GM19023 (cell line): ENCODE results near the gene KLHL40.

ENCODE experiments used
- ATAC-seq: cut with Tn5 transposase; IDR thresholded peaks from one replicate; pipeline ENCODE4 v1.9.1; 2021; ENCODE audit warnings: mild to moderate bottlenecking, moderate library complexity; ENCODE audit not compliant: unreplicated experiment

Gene KLHL40

DNA sequence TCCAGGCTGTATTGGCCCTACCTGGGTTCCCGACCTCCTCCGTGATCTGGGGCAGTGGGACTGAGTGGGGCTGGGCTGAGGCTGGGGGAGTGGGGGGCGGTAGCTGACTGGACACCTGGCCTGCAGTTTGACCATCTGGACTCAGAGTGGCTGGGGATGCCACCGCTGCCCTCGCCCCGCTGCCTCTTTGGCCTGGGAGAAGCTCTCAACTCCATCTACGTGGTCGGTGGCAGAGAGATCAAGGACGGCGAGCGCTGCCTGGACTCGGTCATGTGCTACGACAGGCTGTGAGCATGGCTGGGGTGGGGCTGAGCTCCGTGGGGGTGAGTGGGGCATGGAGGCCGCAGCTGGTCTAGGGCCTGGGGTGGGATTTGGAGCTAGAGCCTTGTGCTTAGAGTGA is 2.7 kb downstream of the KLHL40 start:
- no peak for ATAC-seq

DNA sequence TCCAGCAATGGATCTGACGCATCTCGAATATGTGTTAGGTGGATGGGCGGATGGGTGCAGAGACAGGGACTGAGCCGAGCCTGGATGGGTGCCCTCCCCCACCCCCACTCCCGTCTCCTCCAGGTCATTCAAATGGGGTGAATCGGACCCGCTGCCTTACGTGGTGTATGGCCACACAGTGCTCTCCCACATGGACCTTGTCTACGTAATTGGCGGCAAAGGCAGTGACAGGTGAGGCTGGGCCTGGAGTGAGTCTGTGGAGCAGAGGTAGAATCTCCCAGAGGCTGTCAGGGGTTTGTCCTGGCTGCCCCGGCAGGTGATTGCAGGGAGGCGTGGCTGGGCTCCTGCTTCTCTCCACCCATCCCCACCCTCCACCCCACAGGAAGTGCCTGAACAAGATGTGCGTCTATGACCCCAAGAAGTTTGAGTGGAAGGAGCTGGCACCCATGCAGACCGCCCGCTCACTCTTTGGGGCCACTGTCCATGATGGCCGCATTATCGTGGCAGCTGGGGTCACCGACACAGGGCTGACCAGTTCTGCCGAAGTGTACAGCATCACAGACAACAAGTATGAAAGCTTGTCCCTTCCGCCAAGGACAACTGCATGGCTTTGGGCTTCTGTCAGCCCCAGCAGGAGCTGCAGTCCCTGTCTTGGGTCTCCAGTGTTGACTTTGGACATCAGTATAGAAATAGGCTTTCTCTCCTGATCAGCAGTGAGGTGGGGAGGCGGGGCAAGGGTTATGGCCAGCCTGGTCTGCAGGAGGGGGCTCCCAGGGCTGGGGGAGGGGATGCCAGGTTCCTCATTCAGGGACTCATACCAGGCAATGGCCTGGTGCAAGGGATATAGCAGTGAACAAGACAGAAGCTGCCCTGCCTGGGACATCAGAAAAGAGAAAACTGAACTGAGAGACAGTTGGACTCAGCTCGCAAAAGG is 3.4 kb downstream of the KLHL40 start:
- ATAC-seq, result no peak

DNA sequence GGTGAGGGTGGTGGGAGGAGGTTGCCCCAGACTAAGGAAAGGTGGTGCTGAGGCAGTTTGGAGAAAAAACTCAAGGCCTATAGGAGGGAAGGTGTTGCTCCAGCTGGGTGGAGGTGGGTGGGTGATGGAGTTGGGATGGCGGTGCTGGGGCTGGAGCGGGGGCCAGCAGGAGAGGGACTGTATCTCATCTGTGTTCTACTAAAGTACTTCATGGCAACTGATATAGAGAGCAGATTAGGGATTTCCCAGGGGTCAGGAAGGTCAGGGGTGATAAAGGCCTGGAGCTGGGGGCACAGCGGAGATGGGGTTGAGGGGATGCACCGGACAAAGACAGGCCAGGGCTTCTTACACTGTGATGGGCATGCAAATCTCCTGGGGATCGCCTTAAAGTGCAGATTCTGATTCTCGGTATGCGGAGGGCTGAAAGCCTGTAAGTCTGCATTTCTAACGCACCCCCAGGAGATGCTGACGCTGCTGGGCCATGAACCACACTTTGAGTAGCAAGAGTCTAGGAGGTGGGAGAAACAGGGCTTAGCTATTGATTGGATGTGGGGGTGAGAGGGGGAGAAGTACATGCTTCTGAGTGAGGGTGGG is 4.2 kb downstream of the KLHL40 start:
- ATAC-seq, result no peak

DNA sequence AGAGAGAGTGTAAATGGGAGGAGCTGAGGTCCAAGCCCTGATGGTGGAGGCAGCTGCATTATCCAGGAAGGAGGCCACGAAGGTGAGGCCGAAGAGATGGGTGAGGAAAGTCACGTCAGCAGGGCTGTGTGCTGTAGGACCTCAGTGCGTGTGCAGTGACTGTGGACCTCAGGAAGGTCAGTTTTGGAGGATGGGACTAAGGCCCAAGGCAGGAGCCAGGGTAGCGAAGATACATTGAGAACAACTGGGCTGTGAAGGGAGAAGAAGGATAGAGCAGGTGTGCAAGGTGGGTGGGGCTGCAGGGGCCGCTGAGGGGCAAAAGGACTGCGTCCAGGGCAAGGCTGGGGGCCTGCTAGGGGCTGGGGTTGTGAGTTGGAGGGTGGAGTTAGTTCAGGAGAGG is 4.9 kb downstream of the KLHL40 start:
- ATAC-seq, result no peak

DNA sequence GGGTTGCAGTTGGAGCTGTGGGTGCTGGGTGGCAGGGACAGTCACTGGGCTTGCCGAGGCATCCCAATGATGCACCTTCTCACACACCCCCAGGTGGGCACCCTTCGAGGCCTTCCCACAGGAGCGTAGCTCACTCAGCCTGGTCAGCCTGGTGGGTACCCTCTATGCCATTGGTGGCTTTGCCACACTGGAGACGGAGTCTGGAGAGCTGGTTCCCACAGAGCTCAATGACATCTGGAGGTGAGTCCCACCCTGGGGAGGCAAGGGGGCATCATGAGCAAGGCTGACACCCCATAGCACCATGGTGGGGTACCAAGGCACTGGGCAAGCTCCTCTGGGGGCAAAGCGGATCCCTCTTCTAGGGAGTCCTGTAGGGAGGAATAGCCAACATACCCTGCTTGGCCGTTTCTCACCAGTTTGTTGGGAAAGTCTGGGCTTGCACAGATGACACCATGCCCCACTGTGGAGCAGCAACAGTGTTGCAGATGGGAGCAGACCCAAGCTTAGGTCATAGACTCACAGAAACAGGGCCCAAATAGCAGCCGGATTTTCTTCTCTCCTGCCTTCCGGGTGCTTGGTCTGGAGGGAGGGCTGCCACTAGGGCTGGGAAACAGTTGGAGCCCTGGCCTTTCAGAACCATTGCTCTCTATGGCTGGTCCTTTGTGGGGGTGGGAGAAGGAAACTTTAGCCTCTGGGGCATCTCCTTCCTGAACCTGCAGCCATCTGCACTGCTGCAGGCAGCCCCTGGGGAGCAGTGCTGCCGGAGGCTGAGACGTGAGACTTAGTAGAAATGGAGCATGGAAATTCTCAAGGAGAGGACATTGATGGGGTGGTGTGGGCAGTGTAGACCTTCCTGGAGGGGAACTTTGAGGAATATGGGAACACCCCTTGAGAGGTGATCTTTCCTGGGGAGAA is 5.7 kb downstream of the KLHL40 start:
- ATAC-seq, result no peak

DNA sequence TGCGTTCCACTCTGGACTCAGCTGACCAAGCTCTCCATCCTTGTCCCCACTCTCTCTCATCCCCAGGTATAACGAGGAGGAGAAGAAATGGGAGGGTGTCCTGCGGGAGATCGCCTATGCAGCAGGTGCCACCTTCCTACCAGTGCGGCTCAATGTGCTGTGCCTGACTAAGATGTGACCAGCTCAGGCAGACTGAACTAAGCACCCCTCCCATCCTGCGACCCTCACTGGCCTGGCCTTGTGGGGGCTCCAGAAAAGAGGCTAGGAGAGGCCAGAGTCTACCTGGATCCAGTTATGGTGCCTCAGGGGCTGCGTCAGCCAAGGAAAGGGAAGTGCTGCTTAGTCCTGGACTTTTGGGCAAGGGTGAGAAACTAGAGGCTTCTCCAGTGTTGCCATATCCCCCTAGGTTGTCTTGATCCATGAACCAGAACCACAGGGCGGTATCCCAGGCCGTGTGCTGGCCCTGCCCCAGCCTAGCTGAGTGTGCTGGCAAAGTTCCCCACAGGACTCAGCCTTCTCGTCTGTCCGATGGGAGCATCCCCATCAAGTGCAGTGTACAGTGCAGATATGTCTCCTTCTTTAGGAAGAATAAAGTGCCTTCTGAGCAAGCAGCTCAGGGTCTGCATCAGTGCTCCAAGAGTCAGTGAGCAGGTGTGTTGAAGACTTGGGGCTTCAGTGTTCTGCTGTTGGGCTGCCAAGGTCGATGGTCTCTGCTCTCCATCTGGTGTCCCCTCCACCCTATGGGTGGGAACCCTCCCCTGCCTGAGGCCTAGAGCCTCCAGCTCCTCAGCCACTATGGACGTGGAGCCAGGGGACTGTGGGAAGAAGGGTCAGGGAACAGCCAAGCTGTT is 6.7 kb downstream of the KLHL40 start:
- ATAC-seq, result no peak

DNA sequence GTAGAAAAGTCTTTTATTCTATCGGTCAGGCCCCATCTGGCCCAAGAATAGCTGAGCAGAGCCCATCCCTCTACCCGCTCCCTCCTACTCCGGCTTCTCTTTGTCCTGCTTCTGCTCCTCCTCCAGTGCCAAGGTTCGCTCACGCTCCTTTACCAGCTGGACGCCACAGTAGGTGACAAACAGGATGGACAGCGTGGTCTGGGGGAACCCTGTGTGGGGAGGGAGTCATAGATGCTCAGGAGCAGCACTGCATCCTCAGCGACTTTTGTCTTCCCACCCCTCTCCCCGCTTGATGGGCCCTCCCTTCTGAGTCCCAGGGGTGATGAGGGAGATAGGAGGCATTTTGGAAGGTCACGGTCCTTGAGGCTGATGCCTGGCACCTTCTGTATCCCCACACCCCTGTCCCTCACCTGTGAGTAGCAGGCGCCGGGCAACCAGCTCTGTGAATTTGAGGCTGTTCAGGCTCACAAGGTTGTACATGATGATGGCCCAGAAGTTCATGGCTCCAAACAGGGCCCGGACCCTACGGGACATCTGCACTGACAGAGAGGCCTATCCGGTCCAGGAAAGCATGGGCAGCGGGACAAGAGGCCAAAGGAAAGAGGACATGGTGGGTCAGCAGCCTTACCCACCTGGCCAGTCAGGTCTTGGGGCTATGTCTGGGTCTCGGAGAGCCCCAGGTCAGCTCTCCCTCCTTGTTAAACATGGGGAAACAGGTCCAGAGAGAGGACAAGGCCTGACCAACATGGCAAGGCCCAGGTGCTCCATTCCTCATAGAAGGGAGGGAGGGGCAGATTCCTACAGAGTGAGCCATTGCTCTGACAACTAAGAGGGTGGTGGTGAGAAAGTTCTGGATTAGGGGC is 7.6 kb downstream of the KLHL40 start:
- ATAC-seq, result no peak

DNA sequence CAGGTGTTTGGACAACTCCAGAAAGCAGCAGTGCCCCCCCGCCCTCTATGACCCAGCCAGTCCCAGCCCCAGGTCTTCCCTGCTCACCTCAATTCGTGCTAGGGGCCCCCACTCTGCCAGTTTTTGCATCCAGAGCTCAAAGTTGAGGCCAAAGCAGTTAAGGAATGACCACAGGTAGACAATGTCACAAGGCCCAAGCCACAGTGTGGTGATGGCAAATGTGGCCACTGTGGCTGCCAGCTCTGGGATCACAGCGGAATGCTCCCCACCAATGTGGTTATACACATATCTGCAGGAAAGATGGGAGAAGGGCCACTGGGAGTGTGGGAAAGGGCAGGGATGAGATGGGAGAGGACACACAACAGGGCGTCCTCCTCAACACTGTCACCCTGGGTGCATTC is 8.2 kb downstream of the KLHL40 start:
- ATAC-seq, result no peak

DNA sequence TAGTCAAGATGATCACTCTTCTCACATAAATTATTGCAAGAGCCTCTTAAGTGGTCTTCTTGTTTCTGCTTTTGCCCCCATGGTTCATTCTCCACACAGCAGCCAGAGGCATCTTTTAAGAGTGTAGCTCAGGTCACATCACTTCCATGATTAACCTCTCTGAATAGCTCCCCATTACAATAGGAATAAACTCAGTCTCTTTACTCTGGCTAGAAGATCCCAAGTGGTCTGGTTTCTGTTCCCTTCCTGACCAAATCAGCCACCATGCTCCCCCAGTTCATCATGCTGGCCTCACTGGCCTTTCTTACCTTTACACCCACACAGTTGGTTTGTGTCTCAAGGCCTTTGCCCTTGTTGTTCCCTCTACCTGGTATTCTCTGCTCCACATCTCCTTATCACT is 9.0 kb downstream of the KLHL40 start:
- ATAC-seq, result no peak

DNA sequence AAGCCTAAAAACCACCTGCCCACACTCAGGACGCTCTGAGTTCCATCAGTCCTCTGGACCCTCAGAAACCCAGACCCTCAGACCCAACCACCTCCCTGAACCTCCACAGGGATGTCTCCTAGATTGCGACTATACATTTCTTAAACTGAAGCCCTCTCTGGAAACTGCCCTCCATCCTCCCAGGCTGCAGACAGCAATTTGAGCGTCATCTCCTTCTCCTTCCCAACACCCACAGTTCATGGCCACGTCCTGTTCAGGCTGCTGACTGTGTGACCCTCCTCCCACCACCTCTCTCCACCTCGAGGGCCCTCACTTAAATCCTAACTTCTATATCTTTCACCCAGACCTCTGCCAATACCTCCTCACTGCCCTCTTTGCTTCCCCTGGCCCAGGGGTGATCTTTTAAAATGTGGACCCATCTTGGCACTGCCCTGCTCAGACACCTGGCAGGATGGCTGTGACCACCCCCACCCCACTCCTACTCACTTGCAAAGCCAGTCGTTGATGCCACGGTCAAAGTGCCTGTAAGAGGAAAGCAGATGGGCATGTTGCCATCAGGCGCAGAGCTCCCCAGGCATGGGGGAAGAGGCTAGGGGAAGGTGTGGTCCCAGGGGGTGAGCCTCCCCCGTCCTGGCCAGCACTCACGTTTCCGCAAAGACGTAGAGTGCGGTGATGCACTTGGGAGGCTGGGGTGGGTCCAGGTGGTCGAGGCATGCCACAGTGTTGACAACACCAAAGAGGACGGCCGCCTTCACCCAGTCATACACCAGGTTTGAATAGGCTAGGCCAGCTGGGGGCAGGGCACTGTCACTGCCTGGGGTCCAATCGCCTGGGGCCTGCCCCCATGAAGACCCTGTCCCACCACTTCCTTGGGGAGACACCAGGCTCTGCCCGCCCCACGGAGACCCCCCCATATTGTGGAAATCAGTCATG is 11.3 kb downstream of the KLHL40 start:
- no peak for ATAC-seq

DNA sequence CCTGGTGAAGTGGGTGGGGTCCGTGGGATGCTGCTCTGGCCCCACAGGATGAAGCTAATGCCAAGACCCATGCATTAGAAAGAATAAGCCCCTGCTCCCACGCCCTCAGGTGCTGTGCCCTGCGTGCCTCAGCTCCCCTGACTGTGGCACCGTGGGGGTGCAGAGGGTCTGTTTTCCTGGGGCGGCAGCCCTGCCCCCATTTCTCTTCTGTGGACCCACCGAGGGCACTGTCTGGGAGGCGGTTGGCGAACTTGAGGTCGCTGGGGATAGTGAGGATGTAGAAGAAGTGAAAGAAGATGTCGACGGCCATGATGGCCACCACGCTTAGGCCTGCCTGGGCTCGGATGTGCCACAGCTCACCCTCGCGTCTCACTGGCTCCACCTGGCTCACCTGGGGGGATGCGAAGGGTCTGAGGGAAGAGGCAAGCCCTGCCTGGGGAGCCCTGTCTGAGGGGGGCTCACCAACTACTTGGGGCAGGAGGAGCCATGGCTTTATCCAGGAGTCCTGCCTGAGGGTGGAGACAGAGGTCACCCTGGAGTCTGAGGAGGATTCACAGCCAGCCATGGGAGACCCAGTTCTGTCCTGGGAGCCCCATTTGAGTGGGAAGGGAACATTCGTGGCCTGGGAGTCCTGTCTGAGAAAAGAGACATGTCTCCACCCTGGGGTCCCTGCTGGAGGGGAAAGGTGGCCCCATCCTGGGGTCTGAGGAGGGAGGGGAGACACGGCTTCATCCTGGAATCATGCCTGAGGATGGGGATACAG is 12.1 kb downstream of the KLHL40 start:
- ATAC-seq, result no peak

DNA sequence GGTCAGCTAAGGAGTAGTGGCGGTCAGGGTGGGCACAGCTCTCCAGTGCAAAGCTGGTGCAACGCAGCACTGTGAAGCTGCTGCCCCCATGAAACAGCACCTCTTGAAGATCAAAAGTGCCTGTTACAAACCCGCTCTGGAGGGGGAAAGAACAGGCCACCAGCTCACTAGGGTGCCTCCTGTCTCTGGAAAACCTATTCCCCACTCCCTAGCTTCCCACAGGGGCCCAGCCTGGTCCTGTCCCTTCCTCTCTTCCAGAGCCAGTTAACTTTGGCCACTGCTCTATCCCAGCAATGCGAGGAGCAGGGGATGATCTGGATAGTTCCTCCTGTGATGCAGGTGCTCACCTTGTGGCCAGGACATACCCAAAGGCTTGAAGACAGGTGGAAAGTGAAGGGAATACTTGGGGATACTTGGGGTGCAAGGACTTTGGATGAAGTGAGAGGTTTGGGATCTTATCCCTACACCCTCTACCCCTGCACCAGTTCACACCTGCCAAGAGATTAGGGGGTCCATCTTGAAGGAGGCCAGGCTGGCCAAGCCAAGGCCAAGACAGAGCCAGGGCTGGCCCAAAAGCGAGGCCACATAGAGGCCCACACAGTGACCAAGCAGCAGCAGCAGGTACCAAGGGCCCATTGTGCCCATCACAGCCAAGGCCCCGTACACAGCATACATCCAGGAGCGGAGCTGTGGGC is 13.0 kb downstream of the KLHL40 start:
- no peak for ATAC-seq

DNA sequence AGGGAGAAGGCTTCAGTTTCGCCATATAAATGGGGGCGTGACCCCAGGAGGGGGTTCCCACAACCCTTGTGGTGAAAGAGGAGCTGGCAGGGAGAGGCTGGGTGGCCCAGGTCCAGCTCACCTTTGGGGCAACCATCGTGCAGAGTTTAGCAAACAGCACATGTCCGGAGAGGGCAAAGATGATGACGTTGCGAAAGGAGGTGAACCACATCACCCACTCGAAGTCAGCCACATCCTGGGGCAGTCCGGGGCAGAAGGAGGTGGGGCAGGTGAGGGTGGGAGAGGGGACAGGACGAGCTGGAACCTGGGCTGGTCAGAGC is 13.5 kb downstream of the KLHL40 start:
- no peak for ATAC-seq

DNA sequence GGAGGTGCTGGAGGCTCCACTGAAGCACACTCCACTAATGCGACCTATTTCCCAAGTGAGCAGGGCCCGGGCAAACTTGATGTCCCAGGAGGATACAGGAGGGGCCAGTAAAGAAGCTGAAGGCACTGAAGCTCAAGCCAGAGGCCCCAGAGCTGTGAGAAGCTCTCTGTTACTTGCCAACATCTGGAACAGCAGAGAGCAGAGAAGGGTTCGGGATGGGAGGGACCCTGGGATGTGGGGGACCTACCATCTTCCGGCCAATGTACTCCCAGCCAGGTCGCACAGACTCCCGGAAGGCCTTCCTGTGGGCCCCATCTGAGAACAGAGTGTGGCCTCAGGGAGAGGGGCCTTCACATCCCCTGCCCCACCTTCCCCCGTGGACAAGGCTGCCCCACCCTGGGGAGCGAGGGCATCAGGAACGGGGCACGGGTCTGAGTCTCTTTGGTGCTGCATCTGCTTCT is 14.2 kb downstream of the KLHL40 start:
- ATAC-seq, result no peak

DNA sequence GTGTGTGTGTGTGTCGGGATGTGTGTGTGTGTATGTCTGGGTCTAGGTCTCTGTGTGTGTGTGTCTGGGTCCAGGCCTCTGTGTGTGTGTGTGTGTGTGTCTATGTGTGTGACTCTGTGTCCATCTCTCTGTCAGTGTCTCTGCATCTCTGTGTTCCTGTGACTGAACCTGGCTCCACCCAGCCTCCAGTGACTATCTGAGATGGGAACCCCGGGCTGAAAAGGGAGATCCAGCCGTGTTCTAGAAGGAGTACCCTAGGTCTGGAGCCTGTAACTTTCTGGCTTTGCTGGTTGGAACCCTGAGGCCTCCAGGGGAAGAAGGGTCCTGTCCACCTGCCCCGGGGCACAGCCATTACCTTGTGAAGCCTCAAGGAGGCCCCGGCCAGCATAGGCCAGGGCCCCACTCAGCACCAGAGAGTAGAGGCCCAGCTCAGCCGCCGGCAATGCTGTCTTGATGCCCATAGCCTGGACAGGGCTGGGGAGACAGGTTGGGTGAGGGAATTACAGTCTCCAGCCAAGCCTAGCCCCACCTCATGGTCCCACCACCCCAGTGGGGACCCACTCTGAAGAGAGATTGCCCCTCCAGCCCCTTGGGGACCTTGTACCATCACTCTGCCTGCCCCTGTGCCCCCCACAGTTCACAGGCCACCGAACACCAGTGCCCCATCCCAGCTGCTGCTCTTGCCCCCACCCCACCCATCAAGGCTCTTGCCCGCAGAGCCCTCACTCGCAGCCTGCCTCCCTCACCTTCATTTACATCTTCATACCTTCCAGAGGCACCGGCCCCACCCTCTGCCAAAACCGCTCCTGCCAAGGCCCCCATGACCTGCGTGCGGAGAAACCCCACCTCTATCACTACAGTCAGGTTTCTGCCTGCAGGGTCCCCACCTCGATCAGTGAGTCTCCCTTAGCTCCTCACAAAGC is 15.3 kb downstream of the KLHL40 start:
- no peak for ATAC-seq

DNA sequence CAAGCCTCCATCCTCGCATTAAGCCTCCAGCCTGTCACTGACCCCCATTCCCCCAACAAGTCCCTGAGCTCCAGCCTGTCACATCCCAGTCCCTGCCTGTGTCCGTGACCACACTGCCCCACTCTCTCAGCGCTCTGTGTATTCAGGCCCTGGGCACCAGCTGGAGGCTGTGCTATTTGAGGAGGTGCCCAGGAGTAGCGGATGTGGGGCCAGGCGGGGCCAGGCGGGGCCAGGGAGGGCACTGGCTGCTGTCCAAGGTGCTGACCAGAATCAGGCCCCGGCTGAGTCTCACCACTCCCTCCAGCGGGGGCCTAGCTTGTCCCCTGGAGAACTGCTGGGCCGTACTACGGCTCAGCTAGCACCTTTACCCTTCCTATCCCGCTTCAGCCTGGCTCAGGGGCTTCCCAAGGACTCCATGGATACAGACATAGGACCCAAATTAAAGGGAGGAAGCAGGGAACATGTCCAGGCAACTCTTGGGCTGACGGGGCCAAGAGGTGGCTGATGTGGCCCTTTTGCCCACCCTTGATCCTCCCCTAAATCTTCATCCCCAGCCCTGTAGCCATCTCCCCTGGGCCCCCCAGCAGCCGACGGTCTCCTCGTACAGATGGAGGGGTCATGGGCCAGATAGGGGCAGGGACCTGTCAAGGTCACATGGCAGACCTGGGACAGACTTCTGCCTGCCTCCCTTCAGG is 16.2 kb downstream of the KLHL40 start:
- ATAC-seq, result peak; percentile 50
